ENCODE data around the gene IL36B. TPM values are rescaled to one million over a fixed set of nuclear protein-coding genes. Genes with fewer than 3 reads are reported as not detected.

Gene IL36B
- total RNA-seq, 2 experiments from 2014 or later: not detected

DNA sequence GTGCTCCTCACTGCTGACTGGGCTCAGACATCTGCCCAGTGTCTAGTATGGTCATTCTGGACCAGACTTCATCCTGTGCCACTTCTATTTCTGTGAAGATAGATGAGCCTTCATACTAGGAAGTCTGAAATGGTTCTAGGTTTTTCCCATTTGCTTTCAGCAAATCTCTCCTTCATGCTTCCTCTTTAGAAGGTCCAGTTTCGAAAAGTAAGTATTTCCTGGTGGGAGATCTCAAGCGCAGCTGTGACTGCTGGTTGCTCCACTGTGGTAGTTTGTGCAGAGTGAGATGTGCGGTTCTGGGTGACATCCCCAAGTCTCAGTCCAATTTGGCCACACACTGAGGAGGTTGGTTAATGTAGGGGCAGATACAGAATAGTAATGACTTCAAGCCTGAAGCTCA lies 14.4 kb downstream of the IL36B start:
- H3K27ac ChIP-seq (ENCODE audit: low read depth in 1 of 2, low read length in 2 of 2): no peak overlapping the region
- intact Hi-C loops (cut with DNase I, micrococcal nuclease): no loop called here
- H3K9me3 ChIP-seq (ENCODE audit: control insufficient read depth in 1 of 2, insufficient read depth in 1 of 2, low read length in 2 of 2): no peaks in the 10 kb centered on the region
- no peaks in the 10 kb centered on the region for H3K4me1 ChIP-seq (ENCODE audit: insufficient read depth, low read length)
- no peaks in the 10 kb centered on the region for H3K9me3 Mint-ChIP-seq
- H3K27me3 ChIP-seq (ENCODE audit: control insufficient read depth in 1 of 2, insufficient read depth in 2 of 2, low read length in 2 of 2): no peaks in the 10 kb centered on the region
- no peaks in the 10 kb centered on the region for H3K36me3 Mint-ChIP-seq (ENCODE audit: low read depth)
- H3K4me1 Mint-ChIP-seq (ENCODE audit: low read depth): no peaks in the 10 kb centered on the region
- TF ChIP-seq, protein P1, sequence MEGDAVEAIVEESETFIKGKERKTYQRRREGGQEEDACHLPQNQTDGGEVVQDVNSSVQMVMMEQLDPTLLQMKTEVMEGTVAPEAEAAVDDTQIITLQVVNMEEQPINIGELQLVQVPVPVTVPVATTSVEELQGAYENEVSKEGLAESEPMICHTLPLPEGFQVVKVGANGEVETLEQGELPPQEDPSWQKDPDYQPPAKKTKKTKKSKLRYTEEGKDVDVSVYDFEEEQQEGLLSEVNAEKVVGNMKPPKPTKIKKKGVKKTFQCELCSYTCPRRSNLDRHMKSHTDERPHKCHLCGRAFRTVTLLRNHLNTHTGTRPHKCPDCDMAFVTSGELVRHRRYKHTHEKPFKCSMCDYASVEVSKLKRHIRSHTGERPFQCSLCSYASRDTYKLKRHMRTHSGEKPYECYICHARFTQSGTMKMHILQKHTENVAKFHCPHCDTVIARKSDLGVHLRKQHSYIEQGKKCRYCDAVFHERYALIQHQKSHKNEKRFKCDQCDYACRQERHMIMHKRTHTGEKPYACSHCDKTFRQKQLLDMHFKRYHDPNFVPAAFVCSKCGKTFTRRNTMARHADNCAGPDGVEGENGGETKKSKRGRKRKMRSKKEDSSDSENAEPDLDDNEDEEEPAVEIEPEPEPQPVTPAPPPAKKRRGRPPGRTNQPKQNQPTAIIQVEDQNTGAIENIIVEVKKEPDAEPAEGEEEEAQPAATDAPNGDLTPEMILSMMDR (IDR thresholded peaks at IDR 0.05): no peak
- DNase-seq: no peak
- ChIA-PET POLR2A (no interaction called here), CTCF (no interaction called here)
- no peak overlapping the region for H3K4me3 ChIP-seq (ENCODE audit: low read length)
- no peak overlapping the region for H3K27ac Mint-ChIP-seq
- ATAC-seq (ENCODE audit: poor library complexity): no peak
- H3K27me3 Mint-ChIP-seq: no peaks in the 10 kb centered on the region
- H3K4me3 Mint-ChIP-seq: no peak overlapping the region
- no peaks in the 10 kb centered on the region for H3K36me3 ChIP-seq (ENCODE audit: insufficient read depth, low read length)

DNA sequence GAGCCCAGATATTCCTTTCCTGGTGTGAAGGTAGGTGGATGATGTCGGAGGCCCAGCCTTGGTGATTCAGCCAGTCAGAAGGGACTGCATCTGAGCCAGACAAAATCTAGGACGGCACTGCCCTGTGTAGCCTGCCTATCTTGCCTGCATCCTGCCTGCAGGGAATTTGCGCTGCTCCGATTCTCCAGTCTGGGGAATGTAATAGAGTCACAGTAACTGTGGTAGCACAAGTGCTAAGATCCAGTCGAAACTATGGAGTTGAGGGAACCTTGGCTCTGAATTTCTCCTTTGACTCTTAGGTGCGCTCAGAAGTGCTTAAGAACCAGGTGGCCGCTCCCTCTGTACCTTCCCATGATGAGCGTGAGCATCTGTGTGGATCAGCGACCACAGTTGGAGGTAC lies 15.9 kb downstream of the IL36B start:
- H3K4me3 ChIP-seq (ENCODE audit: low read length): no peak overlapping the region
- H3K4me1 ChIP-seq (ENCODE audit: insufficient read depth, low read length): no peaks in the 10 kb centered on the region
- no peaks in the 10 kb centered on the region for H3K36me3 ChIP-seq (ENCODE audit: insufficient read depth, low read length)
- ChIA-PET POLR2A (no interaction called here), CTCF (no interaction called here)
- H3K4me1 Mint-ChIP-seq (ENCODE audit: low read depth): no peaks in the 10 kb centered on the region
- no peaks in the 10 kb centered on the region for H3K27me3 Mint-ChIP-seq
- H3K36me3 Mint-ChIP-seq (ENCODE audit: low read depth): no peaks in the 10 kb centered on the region
- TF ChIP-seq, protein P1 (IDR thresholded peaks at IDR 0.05): no peak
- no peaks in the 10 kb centered on the region for H3K9me3 Mint-ChIP-seq
- H3K4me3 Mint-ChIP-seq: no peak overlapping the region
- intact Hi-C loops (cut with DNase I, micrococcal nuclease): no loop called here
- no peak overlapping the region for H3K27ac ChIP-seq (ENCODE audit: low read depth in 1 of 2, low read length in 2 of 2)
- no peak for DNase-seq
- ATAC-seq (ENCODE audit: poor library complexity): no peak
- H3K9me3 ChIP-seq (ENCODE audit: control insufficient read depth in 1 of 2, insufficient read depth in 1 of 2, low read length in 2 of 2): no peaks in the 10 kb centered on the region
- no peak overlapping the region for H3K27ac Mint-ChIP-seq
- no peaks in the 10 kb centered on the region for H3K27me3 ChIP-seq (ENCODE audit: control insufficient read depth in 1 of 2, insufficient read depth in 2 of 2, low read length in 2 of 2)

DNA sequence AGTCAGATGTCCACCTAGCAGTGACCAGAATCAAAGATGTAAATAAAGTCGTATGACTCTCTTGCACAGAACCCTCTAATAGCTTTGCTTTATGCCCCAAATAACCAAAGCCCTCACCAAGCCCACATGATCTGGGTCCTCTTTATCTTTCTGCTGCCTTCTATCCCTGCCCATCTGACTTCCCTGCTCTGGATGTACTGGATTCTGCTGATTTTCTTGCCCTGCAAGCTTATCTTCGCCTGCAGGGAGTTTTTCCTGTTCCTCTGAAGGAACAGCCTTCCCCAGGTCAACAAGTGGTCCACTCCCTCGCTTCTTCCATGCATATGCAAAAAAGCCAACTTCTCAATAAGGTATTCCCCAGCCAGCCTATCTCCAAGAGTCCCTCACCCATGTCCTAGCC lies 18.7 kb downstream of the IL36B start:
- Histone ChIP-seq H3K4me1 (ENCODE audit: insufficient read depth, low read length) (no peaks in the 10 kb centered on the region), H3K36me3 (ENCODE audit: insufficient read depth, low read length) (no peaks in the 10 kb centered on the region), H3K4me3 (ENCODE audit: low read length) (no peak overlapping the region), H3K27me3 (ENCODE audit: control insufficient read depth in 1 of 2, insufficient read depth in 2 of 2, low read length in 2 of 2) (peaks cover 0 to under 1% of the 10 kb centered on the region in 2 experiments), H3K27ac (ENCODE audit: low read depth in 1 of 2, low read length in 2 of 2) (no peak overlapping the region), H3K9me3 (ENCODE audit: control insufficient read depth in 1 of 2, insufficient read depth in 1 of 2, low read length in 2 of 2) (no peaks in the 10 kb centered on the region)
- ChIA-PET CTCF (no interaction called here), POLR2A (no interaction called here)
- no peaks in the 10 kb centered on the region for H3K36me3 Mint-ChIP-seq (ENCODE audit: low read depth)
- DNase-seq: no peak
- H3K9me3 Mint-ChIP-seq: no peaks in the 10 kb centered on the region
- H3K27ac Mint-ChIP-seq: no peak overlapping the region
- no peak overlapping the region for H3K4me3 Mint-ChIP-seq
- intact Hi-C loops (cut with DNase I, micrococcal nuclease): no loop called here
- peaks cover 4% of the 10 kb centered on the region for H3K27me3 Mint-ChIP-seq
- no peaks in the 10 kb centered on the region for H3K4me1 Mint-ChIP-seq (ENCODE audit: low read depth)
- TF ChIP-seq, protein P1 (IDR thresholded peaks at IDR 0.05): no peak
- no peak for ATAC-seq (ENCODE audit: poor library complexity)

All from CD4-positive, alpha-beta T cell (primary cell).